Measurements from ENCODE around the gene ZACN. TPM values are rescaled to one million over a fixed set of nuclear protein-coding genes. Genes with fewer than 3 reads are reported as not detected.
A peak's percentile ranks its signal among the peaks of the same experiment; 100 is the strongest.

The ZACN gene
- total RNA-seq, 2 experiments from 2014 or later = 0.69 to 0.98 TPM

GRCh38 chr17:76079535-76079955, 563 bp downstream of the ZACN start:
- H3K9me3 ChIP-seq (ENCODE audit: control insufficient read depth in 1 of 2, insufficient read depth in 1 of 2, low read length in 2 of 2) = peaks cover 0 to 14% of the 10 kb centered on the region in 2 experiments
- Mint-ChIP-seq H3K36me3 (ENCODE audit: low read depth) (peaks cover 6% of the 10 kb centered on the region), H3K27me3 (peaks cover 33% of the 10 kb centered on the region), H3K9me3 (no peaks in the 10 kb centered on the region), H3K4me1 (ENCODE audit: low read depth) (peaks cover 48% of the 10 kb centered on the region), H3K27ac (peak overlapping the region; percentile 58), H3K4me3 (peak overlapping the region; percentile 30)
- DNase-seq (no peak), ATAC-seq (ENCODE audit: poor library complexity) (no peak)
- no peak overlapping the region for H3K27ac ChIP-seq (ENCODE audit: low read depth in 1 of 2, low read length in 2 of 2)
- ChIA-PET CTCF (interaction anchor here (0.7 to 1.6 kb wide), 4 partner anchors 23 to 200 kb away, joined by 3 to 4 read pairs (median 3); no protein-coding TSS in a partner anchor), POLR2A (interaction anchor here (0.9 to 1.9 kb wide), 4 partner anchors 11 to 101 kb away, joined by 3 to 13 read pairs (median 4); partner anchors contain the start of genes ACOX1 and TEN1)
- H3K36me3 ChIP-seq (ENCODE audit: insufficient read depth, low read length) = peaks cover 22% of the 10 kb centered on the region
- intact Hi-C loops (cut with DNase I, micrococcal nuclease) = no loop called here
- no peak overlapping the region for H3K4me3 ChIP-seq (ENCODE audit: low read length)
- H3K4me1 ChIP-seq (ENCODE audit: insufficient read depth, low read length) = peaks cover 55% of the 10 kb centered on the region
- peaks cover 24 to 25% of the 10 kb centered on the region in 2 experiments for H3K27me3 ChIP-seq (ENCODE audit: control insufficient read depth in 1 of 2, insufficient read depth in 2 of 2, low read length in 2 of 2)
- TF ChIP-seq CTCF (IDR thresholded peaks at IDR 0.05) = no peak

- H3K36me3 ChIP-seq (ENCODE audit: insufficient read depth, low read length) = peaks cover 28% of the 10 kb centered on the region
- peaks cover 49% of the 10 kb centered on the region for H3K4me1 ChIP-seq (ENCODE audit: insufficient read depth, low read length)
- peak; percentile 35 for ATAC-seq (ENCODE audit: poor library complexity)
- H3K27me3 ChIP-seq (ENCODE audit: control insufficient read depth in 1 of 2, insufficient read depth in 2 of 2, low read length in 2 of 2) = peaks cover 17 to 20% of the 10 kb centered on the region in 2 experiments
- H3K4me3 Mint-ChIP-seq = no peak overlapping the region
- peaks cover 27% of the 10 kb centered on the region for H3K27me3 Mint-ChIP-seq
- no peak overlapping the region for H3K4me3 ChIP-seq (ENCODE audit: low read length)
- TF ChIP-seq CTCF (IDR thresholded peaks at IDR 0.05) = no peak
- no peak overlapping the region for H3K27ac ChIP-seq (ENCODE audit: low read depth in 1 of 2, low read length in 2 of 2)
- intact Hi-C loops (cut with DNase I, micrococcal nuclease) = no loop called here
- peaks cover 0 to 10% of the 10 kb centered on the region in 2 experiments for H3K9me3 ChIP-seq (ENCODE audit: control insufficient read depth in 1 of 2, insufficient read depth in 1 of 2, low read length in 2 of 2)
- CTCF ChIA-PET = interaction anchor here (0.6 to 1.6 kb wide), 3 partner anchors 13 to 200 kb away, joined by 3 to 4 read pairs (median 3); no protein-coding TSS in a partner anchor
- no peaks in the 10 kb centered on the region for H3K9me3 Mint-ChIP-seq
- peaks cover 42% of the 10 kb centered on the region for H3K4me1 Mint-ChIP-seq (ENCODE audit: low read depth)
- peak in 2 of 14 experiments; percentile 21 to 38 for DNase-seq
- H3K36me3 Mint-ChIP-seq (ENCODE audit: low read depth) = peaks cover 12% of the 10 kb centered on the region
- H3K27ac Mint-ChIP-seq = peak overlapping the region; percentile 58
- POLR2A ChIA-PET = interaction anchor here (0.8 to 1.9 kb wide), 7 partner anchors 10 to 303 kb away, joined by 3 to 13 read pairs (median 4); partner anchors contain the start of genes ACOX1, EXOC7 and TEN1
Measured at GRCh38 chr17:76079956-76080767, 1.2 kb downstream of the ZACN start.

GRCh38 chr17:76080768-76081287, 1.8 kb downstream of the ZACN start:
- H3K9me3 Mint-ChIP-seq = no peaks in the 10 kb centered on the region
- H3K27ac Mint-ChIP-seq = peak overlapping the region; percentile 49
- Histone ChIP-seq H3K4me3 (ENCODE audit: low read length) (no peak overlapping the region), H3K4me1 (ENCODE audit: insufficient read depth, low read length) (peaks cover 42% of the 10 kb centered on the region), H3K9me3 (ENCODE audit: control insufficient read depth in 1 of 2, insufficient read depth in 1 of 2, low read length in 2 of 2) (peaks cover 0 to 5% of the 10 kb centered on the region in 2 experiments), H3K27me3 (ENCODE audit: control insufficient read depth in 1 of 2, insufficient read depth in 2 of 2, low read length in 2 of 2) (peaks cover 11 to 13% of the 10 kb centered on the region in 2 experiments), H3K36me3 (ENCODE audit: insufficient read depth, low read length) (peaks cover 35% of the 10 kb centered on the region), H3K27ac (ENCODE audit: low read depth in 1 of 2, low read length in 2 of 2) (no peak overlapping the region)
- peaks cover 19% of the 10 kb centered on the region for H3K36me3 Mint-ChIP-seq (ENCODE audit: low read depth)
- ATAC-seq (ENCODE audit: poor library complexity) = no peak
- no peak for DNase-seq
- TF ChIP-seq CTCF (IDR thresholded peaks at IDR 0.05) = no peak
- H3K4me3 Mint-ChIP-seq = no peak overlapping the region
- CTCF ChIA-PET = interaction anchor here (1.4 to 1.6 kb wide), 2 partner anchors 67 to 199 kb away, joined by 3 to 4 read pairs; no protein-coding TSS in a partner anchor
- peaks cover 20% of the 10 kb centered on the region for H3K27me3 Mint-ChIP-seq
- intact Hi-C loops (cut with DNase I, micrococcal nuclease) = no loop called here
- POLR2A ChIA-PET = interaction anchor here (0.6 to 1.1 kb wide), 4 partner anchors 23 to 304 kb away, joined by 3 to 4 read pairs (median 4); partner anchors contain the start of gene EXOC7
- peaks cover 37% of the 10 kb centered on the region for H3K4me1 Mint-ChIP-seq (ENCODE audit: low read depth)

Measured in CD4-positive, alpha-beta T cell (primary cell).